Nephron progenitor cell (in vitro differentiated cells): ENCODE data around the gene AKT2.
A peak's percentile ranks its signal among the peaks of the same experiment; 100 is the strongest.

ENCODE experiments used
- DNase-seq: peaks from one replicate; pipeline ENCODE4 v3.0.0; 2021
- H3K27ac Mint-ChIP-seq: 2 replicates; pipeline ENCODE4 v1.8.0; 2021; ENCODE audit warnings: mild to moderate bottlenecking, moderate library complexity, mixed read lengths
- H3K27me3 Mint-ChIP-seq: 2 replicates; pipeline ENCODE4 v1.8.0; 2021; ENCODE audit warnings: mild to moderate bottlenecking, low read depth, mixed read lengths; ENCODE audit not compliant: poor library complexity
- H3K36me3 Mint-ChIP-seq: 2 replicates; pipeline ENCODE4 v1.8.0; 2021; ENCODE audit warnings: low read depth, mixed read lengths
- H3K4me1 Mint-ChIP-seq: 2 replicates; pipeline ENCODE4 v1.8.0; 2021; ENCODE audit warnings: mixed read lengths
- H3K4me3 Mint-ChIP-seq: 2 replicates; pipeline ENCODE4 v1.8.0; 2021; ENCODE audit warnings: mild to moderate bottlenecking, moderate library complexity, mixed read lengths
- H3K9me3 Mint-ChIP-seq: 2 replicates; pipeline ENCODE4 v1.8.0; 2021; ENCODE audit warnings: mild to moderate bottlenecking, moderate library complexity, mixed read lengths
- TF ChIP-seq, protein P1 (sequence below): fragments of 200-600 bp; sonication (generic); IDR thresholded peaks from 2 replicates; pipeline ENCODE4 v1.5.0; 2021; ENCODE audit warnings: antibody characterized with exemption

Gene AKT2

DNA sequence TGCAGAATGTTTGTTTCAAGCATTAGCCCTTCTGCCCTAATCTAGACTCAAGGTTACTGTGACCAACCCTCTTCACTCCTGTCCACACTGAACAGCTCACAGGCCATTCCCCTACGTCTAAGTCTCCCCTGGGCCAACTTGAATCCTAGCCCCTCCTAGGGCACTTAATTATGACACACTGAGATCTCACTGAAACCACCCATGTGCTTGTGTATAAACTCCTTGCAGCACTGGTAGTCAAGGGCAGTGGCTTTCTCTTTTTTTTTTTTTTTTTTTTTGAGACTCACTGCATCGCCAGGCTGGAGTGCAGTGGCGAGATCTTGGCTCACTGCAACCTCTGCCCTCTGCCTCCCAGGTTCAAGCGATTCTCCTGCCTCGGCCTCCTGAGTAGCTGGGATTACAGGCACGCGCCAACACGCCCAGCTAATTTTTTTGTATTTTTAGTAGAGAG is 1.9 kb upstream of the AKT2 start:
- DNase-seq: no peak
- Mint-ChIP-seq H3K4me1 (peaks cover 45% of the 10 kb centered on the region), H3K4me3 (peak overlapping the region; percentile 95), H3K27me3 (peaks cover 3% of the 10 kb centered on the region), H3K36me3 (no peaks in the 10 kb centered on the region), H3K27ac (peak overlapping the region; percentile 100), H3K9me3 (no peaks in the 10 kb centered on the region)
- TF ChIP-seq, protein P1, sequence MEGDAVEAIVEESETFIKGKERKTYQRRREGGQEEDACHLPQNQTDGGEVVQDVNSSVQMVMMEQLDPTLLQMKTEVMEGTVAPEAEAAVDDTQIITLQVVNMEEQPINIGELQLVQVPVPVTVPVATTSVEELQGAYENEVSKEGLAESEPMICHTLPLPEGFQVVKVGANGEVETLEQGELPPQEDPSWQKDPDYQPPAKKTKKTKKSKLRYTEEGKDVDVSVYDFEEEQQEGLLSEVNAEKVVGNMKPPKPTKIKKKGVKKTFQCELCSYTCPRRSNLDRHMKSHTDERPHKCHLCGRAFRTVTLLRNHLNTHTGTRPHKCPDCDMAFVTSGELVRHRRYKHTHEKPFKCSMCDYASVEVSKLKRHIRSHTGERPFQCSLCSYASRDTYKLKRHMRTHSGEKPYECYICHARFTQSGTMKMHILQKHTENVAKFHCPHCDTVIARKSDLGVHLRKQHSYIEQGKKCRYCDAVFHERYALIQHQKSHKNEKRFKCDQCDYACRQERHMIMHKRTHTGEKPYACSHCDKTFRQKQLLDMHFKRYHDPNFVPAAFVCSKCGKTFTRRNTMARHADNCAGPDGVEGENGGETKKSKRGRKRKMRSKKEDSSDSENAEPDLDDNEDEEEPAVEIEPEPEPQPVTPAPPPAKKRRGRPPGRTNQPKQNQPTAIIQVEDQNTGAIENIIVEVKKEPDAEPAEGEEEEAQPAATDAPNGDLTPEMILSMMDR: no peak

DNA sequence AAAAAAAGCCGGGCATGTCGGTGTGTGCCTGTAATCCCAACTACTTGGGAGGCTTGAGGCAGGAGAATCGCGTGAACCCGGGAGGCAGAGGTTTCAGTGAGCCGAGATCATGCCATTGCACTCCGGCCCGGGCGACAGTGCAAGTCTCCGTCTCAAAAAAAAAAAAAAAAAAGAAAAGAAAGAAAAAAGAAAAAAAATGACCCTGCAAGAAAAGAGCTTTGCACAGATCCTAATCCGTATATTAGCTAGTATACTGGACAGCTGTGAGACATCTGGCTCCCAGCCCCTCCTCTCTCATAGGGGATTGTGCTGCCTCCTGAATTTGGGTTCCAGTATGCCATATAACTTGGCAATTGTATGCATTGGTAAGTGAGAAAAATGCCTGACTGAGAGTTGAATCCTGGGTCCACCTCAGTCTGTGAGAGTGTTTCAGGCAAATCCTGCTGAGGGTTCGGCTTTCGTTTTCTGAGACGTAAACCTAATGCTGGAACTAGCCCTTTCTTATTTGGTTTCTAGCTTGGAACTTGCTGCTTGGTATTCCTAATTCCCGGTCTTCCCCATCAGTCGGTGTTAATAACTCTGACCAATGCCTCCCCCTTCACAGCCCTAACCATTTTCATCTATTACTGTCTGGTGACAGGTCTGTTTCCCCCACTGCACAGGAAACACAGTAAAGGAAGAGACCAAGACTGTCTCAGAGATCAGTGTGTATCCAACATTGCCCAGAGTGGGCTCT is 1.3 kb upstream of the AKT2 start:
- Mint-ChIP-seq H3K27me3 (peaks cover 3% of the 10 kb centered on the region), H3K4me3 (peak overlapping the region; percentile 95), H3K4me1 (peaks cover 51% of the 10 kb centered on the region), H3K27ac (peak overlapping the region; percentile 100), H3K9me3 (no peaks in the 10 kb centered on the region), H3K36me3 (no peaks in the 10 kb centered on the region)
- DNase-seq: no peak
- TF ChIP-seq, protein P1: no peak

DNA sequence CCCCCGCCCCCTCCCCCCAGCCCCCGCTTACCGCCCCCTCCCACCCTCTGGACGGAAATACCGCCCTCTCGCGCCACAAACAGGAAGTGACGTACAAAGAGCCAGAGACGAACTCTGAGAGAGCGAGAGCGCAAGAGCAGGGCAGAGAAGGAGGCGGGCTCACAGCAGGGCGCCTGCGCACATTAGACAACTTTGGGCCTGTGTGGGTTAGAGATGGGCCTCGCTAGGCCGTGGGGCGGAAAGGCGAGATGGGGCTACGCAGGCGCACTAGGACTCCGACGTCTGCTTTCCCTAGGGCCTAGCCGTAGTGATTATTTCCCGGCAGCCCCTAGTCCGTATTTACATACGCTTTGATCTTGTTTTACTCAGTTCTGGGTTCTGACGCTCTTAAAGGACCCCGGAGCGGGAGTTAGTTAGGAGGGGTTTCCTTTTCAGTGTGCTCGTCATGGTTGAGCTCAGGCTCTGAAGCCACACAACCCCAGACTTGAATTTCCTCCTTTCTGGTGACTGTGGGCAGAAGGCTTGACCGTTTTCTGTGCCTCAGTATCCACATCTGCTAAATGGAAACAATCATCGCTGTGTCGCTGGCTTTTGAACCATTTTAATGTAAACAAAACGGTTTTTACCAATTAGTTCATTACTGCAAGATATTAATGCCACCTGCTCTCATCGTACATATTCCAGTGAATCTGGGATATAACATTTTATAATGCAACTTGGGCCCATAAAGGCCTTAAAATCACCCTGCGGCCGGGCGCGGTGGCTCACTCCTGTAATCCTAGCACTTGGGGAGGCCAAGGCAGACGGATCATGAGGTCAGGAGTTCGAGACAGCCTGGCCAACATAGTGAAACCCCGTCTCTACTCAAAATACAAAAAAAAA is 449 bp upstream of the AKT2 start:
- H3K27me3 Mint-ChIP-seq: peaks cover 3% of the 10 kb centered on the region
- TF ChIP-seq, protein P1: no peak
- H3K4me1 Mint-ChIP-seq: peaks cover 59% of the 10 kb centered on the region
- no peaks in the 10 kb centered on the region for H3K9me3 Mint-ChIP-seq
- peak; percentile 97 for DNase-seq
- H3K36me3 Mint-ChIP-seq: no peaks in the 10 kb centered on the region
- peak overlapping the region; percentile 95 for H3K4me3 Mint-ChIP-seq
- H3K27ac Mint-ChIP-seq: peak overlapping the region; percentile 100

DNA sequence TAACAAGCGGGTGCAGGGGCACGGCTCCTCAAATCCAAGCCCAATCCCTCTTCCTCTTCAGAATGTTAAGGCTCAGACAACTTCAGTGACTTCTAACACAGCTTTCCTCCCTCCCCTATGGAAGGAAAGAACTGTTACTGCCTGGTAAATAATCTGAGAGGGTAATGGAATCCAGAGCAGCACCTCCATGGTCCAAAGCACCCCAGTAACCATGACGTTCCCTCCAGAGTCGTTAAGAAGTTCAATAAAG is 969 bp downstream of the AKT2 start:
- peak overlapping the region; percentile 97 for H3K27ac Mint-ChIP-seq

DNA sequence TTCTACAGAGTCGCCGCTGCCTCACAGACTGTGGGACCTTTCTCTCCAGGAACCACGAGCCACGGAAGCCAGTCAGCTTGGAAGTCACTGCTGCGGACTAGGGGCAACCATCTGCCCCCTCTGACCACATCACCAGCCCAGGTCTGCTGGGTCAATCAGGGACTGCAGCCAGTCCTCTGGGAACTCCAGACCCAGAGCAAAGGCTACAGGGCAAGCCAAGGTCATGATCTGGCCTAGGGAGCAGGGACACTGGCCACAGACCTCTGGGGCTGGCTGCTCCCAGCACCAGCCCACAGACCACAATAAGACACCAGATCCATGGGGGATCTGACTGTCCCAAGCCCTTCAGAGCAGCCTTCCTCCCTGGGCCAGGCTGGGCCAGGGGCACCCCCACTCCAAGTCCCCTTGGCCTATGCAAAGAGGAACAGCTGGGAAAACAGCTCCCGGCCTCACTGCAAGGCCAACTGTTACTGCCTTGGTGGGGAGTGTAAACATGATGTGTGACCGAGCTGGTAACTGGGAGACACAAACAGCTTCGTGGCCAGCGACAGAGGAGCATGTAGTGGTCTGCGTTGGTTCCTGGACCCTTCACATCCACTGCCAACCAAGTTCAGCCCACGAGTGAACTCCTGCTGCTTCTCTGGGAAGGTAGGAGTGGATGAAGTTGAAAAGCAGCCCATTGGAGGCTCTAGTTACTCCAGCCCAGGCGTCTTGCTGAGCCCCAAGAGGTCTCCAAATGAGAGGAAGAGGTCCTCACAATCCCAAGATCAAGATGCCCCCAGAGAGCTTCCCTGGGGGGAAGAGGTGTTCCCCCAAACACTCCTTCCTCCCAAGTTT is 1.5 kb downstream of the AKT2 start:
- peak overlapping the region; percentile 95 for H3K4me3 Mint-ChIP-seq
- peaks cover 79% of the 10 kb centered on the region for H3K4me1 Mint-ChIP-seq
- TF ChIP-seq, protein P1: no peak
- H3K9me3 Mint-ChIP-seq: no peaks in the 10 kb centered on the region
- H3K36me3 Mint-ChIP-seq: no peaks in the 10 kb centered on the region
- H3K27me3 Mint-ChIP-seq: no peaks in the 10 kb centered on the region
- DNase-seq: no peak
- H3K27ac Mint-ChIP-seq: peak overlapping the region; percentile 97

More for the DNA sequence above, 969 bp downstream of the AKT2 start:
- Mint-ChIP-seq H3K4me3 (peak overlapping the region; percentile 95), H3K9me3 (no peaks in the 10 kb centered on the region), H3K36me3 (no peaks in the 10 kb centered on the region), H3K27me3 (peaks cover under 1% of the 10 kb centered on the region), H3K4me1 (peaks cover 73% of the 10 kb centered on the region)
- TF ChIP-seq, protein P1: no peak
- no peak for DNase-seq
